Stimulated activated CD8-positive, alpha-beta memory T cell treated with anti-CD3 and anti-CD28 coated beads, Interleukin-12 subunit alpha, Interleukin-12 subunit beta, amount 100 ng/mL, for 24 hours (primary cell): ENCODE results near the gene KCTD1.

Experiments
- DNase-seq: peaks from one replicate; pipeline ENCODE4 v3.0.0-alpha.2; 2020; ENCODE audit errors: extremely low read depth

Gene KCTD1

GRCh38 chr18:26549263-26550094 is 1.1 kb upstream of the KCTD1 start:
- DNase-seq: no peak

- DNase-seq: no peak
Measured at GRCh38 chr18:26547646-26548414, 523 bp downstream of the KCTD1 start.

- DNase-seq: no peak
Measured at GRCh38 chr18:26546875-26547645, 1.3 kb downstream of the KCTD1 start.

- DNase-seq: no peak
Measured at GRCh38 chr18:26546170-26546874, 2.0 kb downstream of the KCTD1 start.

- no peak for DNase-seq
Measured at GRCh38 chr18:26545335-26546123, 2.8 kb downstream of the KCTD1 start.

- DNase-seq: no peak
Measured at GRCh38 chr18:26544451-26544850, 3.9 kb downstream of the KCTD1 start.

GRCh38 chr18:26543373-26543772 is 5.0 kb downstream of the KCTD1 start:
- no peak for DNase-seq

GRCh38 chr18:26540043-26540628 is 8.2 kb downstream of the KCTD1 start:
- DNase-seq: no peak

- DNase-seq: no peak
Measured at GRCh38 chr18:26538524-26538923, 9.8 kb downstream of the KCTD1 start.

GRCh38 chr18:26536664-26537063 is 11.7 kb downstream of the KCTD1 start:
- DNase-seq: no peak

GRCh38 chr18:26536032-26536431 is 12.3 kb downstream of the KCTD1 start:
- DNase-seq: no peak

GRCh38 chr18:26535630-26536029 is 12.7 kb downstream of the KCTD1 start:
- no peak for DNase-seq

GRCh38 chr18:26532367-26533340 is 15.7 kb downstream of the KCTD1 start:
- no peak for DNase-seq

- DNase-seq: no peak
Measured at GRCh38 chr18:26531605-26532298, 16.6 kb downstream of the KCTD1 start.

- DNase-seq: no peak
Measured at GRCh38 chr18:26526966-26527234, 21.5 kb downstream of the KCTD1 start.

GRCh38 chr18:26526128-26526965 is 22.0 kb downstream of the KCTD1 start:
- DNase-seq: no peak

- no peak for DNase-seq
Measured at GRCh38 chr18:26524504-26525351, 23.6 kb downstream of the KCTD1 start.
